AG04450 (cell line): ENCODE data around the gene SGSH. TPM values are rescaled to one million over a fixed set of nuclear protein-coding genes. Genes with fewer than 3 reads are reported as not detected.

Experiments
- CTCF ChIA-PET: fragments of 300-600, 350-600 bp; formaldehyde crosslinking; extraction: SDS; loops from one replicate; lab custom pipeline; 2022; ENCODE audit warnings: antibody characterized with exemption, inconsistent platforms; lab: Charles Lee
- POLR2A ChIA-PET: fragments of 350-600 bp; formaldehyde crosslinking; extraction: SDS; loops from one replicate; lab custom pipeline; 2021; ENCODE audit warnings: antibody characterized with exemption, inconsistent platforms; lab: Yijun Ruan, JAX
- DNase-seq: peaks from one replicate; pipeline ENCODE4 v3.0.0-alpha.2; 2011; ENCODE audit warnings: low read depth, low spot score
- H3K27ac ChIP-seq: one replicate; pipeline ENCODE4 v1.5.1; 2012; ENCODE audit warnings: low read depth, low read length, control low read depth
- H3K27me3 ChIP-seq: one replicate; pipeline ENCODE4 v1.6.0; 2012; ENCODE audit warnings: low read length; ENCODE audit not compliant: control insufficient read depth, insufficient read depth
- H3K4me3 ChIP-seq: 2 replicates; pipeline ENCODE4 v1.5.1; 2011; ENCODE audit warnings: mild to moderate bottlenecking, low read depth, low read length, control low read depth
- H3K9me3 ChIP-seq: 2 replicates; pipeline ENCODE4 v1.5.1; 2012; ENCODE audit warnings: low read length; ENCODE audit not compliant: control insufficient read depth, insufficient read depth
- polyA plus RNA-seq: library from polyadenylated mRNA; depleted of rRNA; stranded (reverse); fragments of >200 nt; gene quantifications from 2 replicates; pipeline ENCODE4 v1.2.3, GENCODE V29; 2011
- TF ChIP-seq, protein P1 (sequence below): IDR thresholded peaks from 2 replicates; pipeline ENCODE4 v1.5.1; 2011; ENCODE audit warnings: low read depth, low read length, control low read depth, inconsistent platforms

Gene SGSH
- polyA plus RNA-seq, 1 experiment, result 39.9 TPM

DNA sequence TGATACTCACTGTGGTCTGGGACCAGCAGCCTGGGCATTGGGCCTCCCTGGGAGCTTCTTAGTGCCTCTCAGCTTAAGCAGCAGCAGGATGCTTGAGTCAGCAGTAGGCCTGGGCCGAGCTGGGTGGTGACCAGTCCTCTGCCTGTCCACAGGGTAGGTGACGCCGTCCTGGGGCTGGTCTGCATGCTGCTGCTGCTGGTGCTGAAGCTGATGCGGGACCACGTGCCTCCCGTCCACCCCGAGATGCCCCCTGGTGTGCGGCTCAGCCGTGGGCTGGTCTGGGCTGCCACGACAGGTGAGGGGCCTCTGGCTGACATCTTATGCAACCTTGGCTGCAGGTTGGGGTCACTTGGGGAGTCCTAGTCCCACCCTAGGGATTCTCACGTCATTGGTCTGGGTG, 7.5 kb upstream of the SGSH start:
- CTCF ChIA-PET, result no interaction called here
- H3K27me3 ChIP-seq, result no peaks in the 10 kb centered on the region
- TF ChIP-seq, protein P1, sequence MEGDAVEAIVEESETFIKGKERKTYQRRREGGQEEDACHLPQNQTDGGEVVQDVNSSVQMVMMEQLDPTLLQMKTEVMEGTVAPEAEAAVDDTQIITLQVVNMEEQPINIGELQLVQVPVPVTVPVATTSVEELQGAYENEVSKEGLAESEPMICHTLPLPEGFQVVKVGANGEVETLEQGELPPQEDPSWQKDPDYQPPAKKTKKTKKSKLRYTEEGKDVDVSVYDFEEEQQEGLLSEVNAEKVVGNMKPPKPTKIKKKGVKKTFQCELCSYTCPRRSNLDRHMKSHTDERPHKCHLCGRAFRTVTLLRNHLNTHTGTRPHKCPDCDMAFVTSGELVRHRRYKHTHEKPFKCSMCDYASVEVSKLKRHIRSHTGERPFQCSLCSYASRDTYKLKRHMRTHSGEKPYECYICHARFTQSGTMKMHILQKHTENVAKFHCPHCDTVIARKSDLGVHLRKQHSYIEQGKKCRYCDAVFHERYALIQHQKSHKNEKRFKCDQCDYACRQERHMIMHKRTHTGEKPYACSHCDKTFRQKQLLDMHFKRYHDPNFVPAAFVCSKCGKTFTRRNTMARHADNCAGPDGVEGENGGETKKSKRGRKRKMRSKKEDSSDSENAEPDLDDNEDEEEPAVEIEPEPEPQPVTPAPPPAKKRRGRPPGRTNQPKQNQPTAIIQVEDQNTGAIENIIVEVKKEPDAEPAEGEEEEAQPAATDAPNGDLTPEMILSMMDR, result no peak
- no peak for DNase-seq
- no peak overlapping the region for H3K4me3 ChIP-seq
- no peak overlapping the region for H3K27ac ChIP-seq
- peaks cover 5% of the 10 kb centered on the region for H3K9me3 ChIP-seq
- POLR2A ChIA-PET, result no interaction called here

DNA sequence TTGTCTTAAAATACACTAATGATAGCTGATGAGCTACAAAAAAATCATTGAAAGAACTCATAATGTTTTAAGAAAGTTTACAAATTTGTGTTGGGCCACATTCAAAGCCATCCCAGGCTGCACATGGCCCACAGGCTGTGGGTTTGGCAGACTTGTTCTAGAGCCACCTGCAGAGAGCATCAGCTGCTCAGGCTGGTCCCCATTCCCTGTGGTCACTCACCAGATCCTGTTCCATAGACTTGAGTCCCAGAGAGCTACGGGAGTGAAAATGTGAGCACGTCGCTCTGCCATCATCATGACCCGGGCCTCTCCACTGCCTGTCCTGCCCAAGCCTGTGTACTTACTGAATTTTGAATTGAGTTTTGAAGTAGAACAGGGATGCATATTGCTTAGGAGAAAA, 7.0 kb upstream of the SGSH start:
- TF ChIP-seq, protein P1, result no peak
- no peak overlapping the region for H3K27ac ChIP-seq
- POLR2A ChIA-PET, result no interaction called here
- CTCF ChIA-PET, result interaction anchor here (1.1 kb wide), 1 partner anchor 219 kb away, joined by 3 read pairs; no protein-coding TSS in a partner anchor
- peaks cover 2% of the 10 kb centered on the region for H3K9me3 ChIP-seq
- no peaks in the 10 kb centered on the region for H3K27me3 ChIP-seq
- no peak for DNase-seq
- H3K4me3 ChIP-seq, result no peak overlapping the region

DNA sequence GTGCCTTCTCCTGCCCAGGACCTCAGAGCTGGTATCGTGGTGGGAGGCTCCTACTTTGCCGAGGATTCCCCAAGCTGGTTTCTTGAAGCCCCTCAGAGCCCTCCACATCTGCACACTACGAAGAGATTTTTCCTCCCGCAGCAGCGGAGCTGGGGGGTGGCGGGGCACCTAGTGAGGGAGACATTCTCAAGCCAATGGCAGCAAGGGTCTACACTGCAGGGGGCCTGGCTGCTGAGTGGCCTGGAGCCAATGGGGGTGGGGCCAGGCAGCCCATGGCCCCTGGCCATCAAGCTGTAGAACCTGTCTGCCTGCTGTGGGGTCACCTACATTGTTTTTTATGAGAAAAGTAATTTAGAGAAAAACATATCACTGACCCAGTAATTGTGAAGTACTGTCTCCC, 5.1 kb upstream of the SGSH start:
- CTCF ChIA-PET, result no interaction called here

DNA sequence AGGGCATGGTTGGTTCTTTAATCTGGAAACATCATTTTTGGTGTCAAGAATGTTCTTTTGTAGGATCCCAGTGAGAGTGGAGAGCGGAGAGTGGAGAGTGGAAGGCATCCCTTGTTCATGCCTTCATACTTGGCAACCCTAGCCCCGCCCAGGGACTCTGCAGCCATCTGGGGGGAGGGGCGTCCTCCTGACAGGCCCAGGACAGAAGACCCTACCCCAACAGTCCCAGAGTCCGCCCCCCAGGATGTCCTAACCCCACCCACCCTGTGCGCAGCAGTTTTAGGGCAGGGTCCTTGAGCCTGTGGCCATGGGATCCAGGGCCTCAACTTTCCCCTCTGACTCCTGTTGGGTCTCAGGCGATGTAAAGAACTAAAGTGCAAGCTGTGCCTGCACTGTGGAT, 4.5 kb upstream of the SGSH start:
- Histone ChIP-seq H3K27ac (no peak overlapping the region), H3K9me3 (no peaks in the 10 kb centered on the region; the same call in 1 of the 2 replicates), H3K4me3 (no peak overlapping the region), H3K27me3 (no peaks in the 10 kb centered on the region)
- no peak for DNase-seq
- POLR2A ChIA-PET, result no interaction called here
- TF ChIP-seq, protein P1, result no peak
- CTCF ChIA-PET, result no interaction called here

More for the DNA sequence above, 5.1 kb upstream of the SGSH start:
- no peak overlapping the region for H3K4me3 ChIP-seq
- TF ChIP-seq, protein P1, result no peak
- POLR2A ChIA-PET, result interaction anchor here (0.6 kb wide), 1 partner anchor 19 kb away, joined by 11 read pairs; no protein-coding TSS in a partner anchor
- no peaks in the 10 kb centered on the region for H3K27me3 ChIP-seq
- H3K9me3 ChIP-seq, result no peaks in the 10 kb centered on the region; the same call in 1 of the 2 replicates
- DNase-seq, result no peak
- H3K27ac ChIP-seq, result no peak overlapping the region

DNA sequence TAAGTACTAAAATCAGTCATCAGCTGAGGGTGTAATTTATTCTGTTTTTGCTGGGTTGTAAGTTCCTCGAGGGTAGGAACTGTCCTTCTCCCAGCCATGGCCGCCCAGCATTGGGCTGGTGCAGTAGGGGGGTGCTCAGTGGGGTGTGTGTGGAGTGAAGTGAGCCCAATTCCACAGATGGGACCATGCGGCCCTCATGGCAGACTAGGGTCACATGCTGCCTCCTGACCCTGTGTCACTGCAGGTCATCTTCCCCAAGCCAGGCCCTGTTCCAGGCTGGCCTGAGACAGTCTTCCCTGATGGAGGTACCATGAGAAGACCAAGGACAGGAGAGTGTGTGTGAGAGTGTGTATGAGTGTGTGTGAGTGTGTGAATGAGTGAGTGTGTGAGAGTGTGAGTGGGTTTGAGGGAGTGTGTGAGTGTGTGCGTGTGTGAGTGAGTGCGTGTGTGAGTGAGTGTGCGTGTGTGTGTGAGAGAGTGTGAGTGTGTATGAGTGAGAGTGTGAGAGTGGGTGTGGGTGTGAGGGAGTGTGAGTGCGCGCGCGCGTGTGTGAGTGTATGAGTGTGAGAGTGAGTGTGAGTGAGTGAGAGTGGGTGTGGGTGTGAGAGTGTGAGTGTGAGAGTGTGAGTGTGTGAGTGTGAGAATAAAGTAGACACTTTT, 3.8 kb upstream of the SGSH start:
- H3K9me3 ChIP-seq, result no peaks in the 10 kb centered on the region; the same call in 1 of the 2 replicates
- ChIA-PET POLR2A (no interaction called here), CTCF (no interaction called here)

More for the DNA sequence above, 3.8 kb upstream of the SGSH start:
- TF ChIP-seq, protein P1, result no peak
- no peak overlapping the region for H3K4me3 ChIP-seq
- H3K27ac ChIP-seq, result no peak overlapping the region
- no peak for DNase-seq
- H3K27me3 ChIP-seq, result no peaks in the 10 kb centered on the region
